Kidney glomerular epithelial cell (primary cell): ENCODE measurements around the gene RIPOR3.
"Not testable (repeated sequence)": the region's sequence is repeated elsewhere in the genome, so short reads cannot be mapped to it uniquely, and the experiment has no call there.

ENCODE experiments used
- DNase-seq: peaks from one replicate; lab custom pipeline; 2025; lab: John Stamatoyannopoulos, UW

The RIPOR3 gene

DNA sequence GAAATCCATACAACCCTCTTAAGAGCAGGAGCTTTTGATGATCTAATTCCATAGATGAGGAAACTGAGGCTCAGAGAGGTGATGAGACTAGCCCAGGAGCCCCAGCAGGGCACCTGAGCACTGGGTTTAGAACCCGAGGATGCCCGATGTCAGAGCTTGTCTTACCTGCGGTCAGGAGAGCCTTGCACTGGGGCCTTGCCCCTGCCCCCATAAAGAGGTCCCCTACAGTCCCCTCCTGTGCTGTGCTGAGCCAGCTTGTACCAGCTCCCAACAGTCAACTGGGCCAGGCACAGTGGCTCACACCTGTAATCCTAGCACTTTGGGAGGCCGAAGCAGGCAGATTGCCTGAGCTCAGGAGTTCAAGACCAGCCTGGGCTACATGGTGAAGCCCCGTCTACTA is 58.6 kb downstream of the RIPOR3 start:
- no peak for DNase-seq

DNA sequence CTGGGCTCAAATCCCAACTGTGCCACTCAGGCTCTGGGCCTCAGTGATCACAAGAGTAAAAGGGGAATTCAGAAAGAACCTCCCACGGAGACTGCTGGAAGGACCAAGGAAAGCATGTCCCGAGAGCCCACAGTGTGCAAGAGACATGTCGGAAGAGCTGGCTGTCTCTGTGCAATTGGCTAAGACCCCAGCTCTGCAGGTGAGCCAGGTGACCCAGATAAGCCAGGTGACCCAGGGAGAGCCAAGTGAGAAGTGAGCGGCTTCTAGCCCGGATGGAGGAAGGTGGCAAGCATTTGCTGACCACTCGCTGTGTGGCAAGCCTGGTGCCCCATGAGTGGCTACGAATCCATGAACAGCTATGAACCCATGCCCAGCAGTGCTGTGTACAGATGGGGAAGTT is 59.1 kb downstream of the RIPOR3 start:
- DNase-seq: no peak

DNA sequence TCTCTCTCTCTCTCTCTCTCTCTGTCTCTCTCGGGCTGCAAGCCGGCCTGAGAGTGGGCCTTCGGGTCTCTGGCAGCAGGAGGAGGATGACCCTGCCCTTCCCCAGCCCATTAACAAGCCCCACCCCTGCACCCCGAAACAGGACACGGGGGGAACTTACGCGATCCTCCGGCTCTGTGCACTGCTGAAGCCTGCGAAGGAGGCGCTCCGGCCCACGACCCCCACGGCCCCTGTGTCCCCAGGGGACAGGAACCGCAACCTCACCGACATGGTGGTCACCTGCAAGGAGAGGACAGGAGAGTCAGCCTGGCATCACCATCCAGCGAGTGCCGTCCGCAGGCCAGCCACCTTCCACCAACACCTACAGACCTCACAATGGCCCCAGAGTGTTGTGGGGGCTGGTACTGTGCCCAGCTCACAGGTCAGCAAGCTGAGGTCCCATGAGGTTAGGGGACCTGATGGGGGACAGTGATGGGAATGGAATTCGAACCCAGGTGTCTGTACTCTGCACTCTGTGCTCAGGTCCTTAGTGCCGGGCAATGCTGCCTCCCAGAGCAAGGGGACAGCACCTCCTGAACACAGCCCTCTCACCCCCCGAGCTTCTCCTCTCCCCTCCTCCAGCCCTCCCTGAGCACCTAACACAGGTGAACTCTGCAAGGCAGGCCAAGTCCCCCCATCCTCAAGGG is 60.6 kb downstream of the RIPOR3 start:
- no peak for DNase-seq

DNA sequence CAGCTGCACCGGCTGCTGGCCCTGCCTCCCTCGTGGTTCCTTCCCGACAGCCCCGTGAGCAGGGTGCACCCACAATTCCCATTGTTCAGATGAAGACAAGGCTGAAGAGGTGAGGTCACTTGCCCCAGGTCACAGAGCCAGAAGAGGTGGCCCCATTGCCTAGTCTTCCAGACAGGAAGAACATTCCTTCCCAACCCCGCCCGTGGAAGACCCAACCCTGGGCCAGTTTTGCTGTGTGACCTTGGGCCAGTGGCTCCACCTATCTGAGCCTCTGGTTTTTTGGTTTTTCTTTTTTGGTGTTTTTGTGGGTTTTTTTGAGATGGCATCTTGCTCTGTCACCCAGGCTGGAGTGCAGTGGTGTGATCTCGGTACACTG is 61.7 kb downstream of the RIPOR3 start:
- no peak for DNase-seq

DNA sequence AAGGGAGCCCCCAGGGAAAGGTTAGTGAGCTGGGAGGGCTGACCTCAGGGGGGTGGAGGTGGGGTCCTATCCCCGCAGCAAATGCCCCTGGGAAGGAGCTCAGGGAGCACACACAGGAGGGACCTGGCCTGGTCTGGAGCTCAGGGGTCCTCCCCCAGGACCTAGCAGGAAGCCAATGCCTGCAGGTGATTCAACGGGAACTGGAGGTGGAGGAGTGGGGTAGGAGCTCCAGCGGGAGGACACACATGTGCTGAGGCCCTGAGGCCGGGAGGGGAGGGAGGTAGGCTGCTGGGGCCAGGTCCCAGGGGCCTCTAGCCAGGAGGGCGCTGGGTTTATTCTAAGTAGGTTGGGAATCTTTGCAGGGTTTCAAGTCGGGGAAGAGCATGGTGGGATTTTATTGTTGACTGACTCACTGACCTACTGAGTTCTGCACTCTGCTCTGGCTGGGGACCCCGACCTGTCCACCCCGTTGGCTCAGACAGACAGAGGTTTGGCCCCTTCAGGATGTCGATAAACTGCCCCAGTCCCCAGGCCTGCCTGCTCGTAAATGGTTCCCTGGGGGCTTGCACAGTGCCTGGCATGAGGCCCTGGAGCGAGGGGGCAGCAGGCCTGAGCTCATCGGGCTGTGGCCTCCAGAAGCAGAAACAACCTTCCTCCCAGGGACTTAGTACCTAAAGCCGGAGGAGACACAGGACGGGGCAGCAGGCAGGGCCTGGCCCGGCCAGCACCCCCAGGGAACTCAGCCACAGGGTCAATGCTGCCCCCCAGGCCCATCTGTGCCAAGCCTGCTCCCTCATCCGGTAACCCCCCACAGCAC is 62.3 kb downstream of the RIPOR3 start:
- DNase-seq: no peak

DNA sequence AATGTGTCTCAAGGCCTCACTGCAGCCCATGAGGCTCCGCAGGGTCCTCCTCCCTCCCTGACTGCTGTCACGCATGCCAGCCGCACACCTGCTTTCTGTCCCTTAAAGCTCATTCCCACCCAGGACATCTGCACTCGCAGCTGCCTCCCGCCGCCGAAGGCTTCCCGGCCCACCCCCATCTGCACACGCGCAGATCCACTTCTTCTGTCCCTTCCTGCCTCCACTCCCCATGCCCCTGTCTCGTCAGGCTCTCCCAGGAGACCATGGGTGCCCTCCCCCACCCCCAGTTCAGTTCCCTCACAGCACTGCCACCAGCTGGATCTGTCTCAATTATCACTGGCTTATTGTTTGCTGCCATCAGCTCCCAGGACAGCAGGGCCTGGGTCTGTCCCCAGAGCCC is 63.0 kb downstream of the RIPOR3 start:
- no peak for DNase-seq

DNA sequence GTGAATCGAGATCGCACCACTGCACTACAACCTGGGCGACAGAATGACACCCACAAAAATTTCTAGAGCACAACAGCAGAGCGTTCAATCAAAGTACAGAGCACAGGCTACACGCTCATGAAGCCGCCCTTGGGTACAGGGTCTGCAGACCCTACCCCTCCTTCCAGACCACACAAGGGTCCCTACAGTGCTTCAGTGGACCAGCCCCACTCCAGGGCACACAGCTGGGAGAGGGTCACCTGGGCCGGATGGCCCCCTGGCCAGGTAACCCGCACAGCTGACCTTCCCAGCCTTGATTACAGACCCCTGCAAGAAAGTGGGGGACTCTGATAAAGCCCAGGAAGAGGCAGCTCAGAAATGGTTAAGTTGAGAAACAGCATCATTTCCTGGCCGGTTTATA is 63.6 kb downstream of the RIPOR3 start:
- DNase-seq: no peak

DNA sequence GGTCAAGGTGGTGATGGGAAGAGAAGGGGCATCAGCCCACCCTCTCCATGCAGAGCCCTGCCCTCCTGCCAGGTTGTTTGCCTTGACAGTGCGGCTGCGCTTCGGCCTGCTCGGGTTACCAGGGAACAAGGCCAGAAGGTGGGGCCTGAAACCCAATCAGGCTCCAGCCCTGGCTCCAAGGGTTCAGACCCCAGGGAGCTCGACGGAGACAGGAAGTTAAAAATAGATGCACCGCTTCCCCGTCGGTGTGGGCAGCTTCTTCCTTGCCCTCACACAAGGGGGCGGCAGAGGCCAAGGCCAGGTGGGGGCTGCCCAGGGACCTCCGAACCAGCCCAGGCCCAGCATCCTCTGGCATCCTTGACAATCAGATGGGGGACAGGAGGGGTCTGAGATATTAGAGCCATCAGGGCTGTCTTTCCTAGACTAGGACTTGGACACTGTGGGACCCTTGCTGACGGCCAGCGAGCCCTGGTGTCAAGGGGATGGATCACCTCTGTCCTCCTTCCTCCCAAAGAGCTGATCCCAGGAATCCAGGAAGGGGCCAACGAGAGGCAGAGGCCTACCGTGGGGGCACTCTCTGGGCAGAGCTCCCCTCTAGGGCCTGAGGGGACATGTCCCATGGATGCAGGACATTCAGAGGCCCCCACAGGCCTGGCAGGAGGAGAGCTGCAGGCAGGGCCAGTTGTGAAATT is 65.2 kb downstream of the RIPOR3 start:
- no peak for DNase-seq

DNA sequence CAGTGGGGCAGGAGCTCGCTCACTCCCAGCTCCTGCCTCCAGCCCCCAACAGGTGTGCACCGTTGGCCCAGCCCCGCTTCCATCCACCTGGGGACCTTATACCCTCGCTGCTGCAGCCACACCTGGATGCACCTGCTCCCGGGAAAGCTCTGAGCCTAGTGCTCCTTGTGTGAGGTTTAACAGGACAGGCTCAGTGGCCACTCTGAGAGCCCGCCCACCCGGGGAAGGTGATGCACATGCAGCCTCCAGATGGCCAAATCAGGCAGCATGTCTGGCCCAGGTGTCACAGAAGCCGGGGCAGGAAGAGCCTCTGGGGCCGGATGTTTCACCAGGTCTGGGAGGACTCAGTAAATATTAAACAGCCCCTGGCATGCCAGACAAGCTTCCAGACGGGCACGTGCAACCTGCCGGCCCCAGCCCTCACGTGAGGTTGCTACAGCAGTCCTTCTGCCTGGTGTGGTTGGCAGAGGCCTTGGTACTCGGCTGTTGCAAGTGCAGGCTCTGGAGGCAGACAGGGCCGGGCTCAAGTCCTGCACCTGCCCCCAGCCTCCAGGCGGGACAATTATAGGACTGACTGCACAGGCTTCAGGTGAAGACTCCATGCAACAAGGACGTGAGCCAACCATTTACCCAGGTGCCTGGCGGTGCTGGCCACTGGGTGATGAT is 66.9 kb downstream of the RIPOR3 start:
- DNase-seq: peak; percentile 40

DNA sequence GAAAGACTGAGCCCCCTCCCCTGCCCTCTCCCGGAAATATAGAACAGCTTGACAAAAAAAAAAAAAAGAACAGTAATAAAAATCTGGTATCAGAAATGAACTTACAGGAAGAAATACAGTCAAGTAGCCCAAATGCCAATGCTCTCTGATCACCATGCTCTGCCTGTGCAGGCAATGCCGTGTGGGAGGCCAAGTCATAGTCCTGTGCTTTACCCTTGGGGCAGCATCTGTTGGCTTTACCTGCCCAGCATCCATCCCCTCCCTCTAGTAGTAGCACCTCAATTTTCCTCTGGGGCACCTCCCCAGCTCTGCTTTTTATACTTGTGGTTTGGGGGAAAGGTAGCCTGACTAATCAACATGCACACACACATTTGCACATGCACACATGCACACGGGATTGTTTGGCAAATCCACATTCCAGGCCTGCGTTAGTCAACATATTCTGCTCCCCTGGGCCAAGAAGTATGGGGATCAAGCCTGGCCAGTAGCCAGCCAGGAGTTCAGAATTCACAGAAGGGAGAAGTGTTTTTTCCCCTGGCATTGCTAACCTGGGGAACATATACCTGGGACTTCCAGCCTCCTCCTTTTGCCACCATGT is 70.2 kb downstream of the RIPOR3 start:
- no peak for DNase-seq

DNA sequence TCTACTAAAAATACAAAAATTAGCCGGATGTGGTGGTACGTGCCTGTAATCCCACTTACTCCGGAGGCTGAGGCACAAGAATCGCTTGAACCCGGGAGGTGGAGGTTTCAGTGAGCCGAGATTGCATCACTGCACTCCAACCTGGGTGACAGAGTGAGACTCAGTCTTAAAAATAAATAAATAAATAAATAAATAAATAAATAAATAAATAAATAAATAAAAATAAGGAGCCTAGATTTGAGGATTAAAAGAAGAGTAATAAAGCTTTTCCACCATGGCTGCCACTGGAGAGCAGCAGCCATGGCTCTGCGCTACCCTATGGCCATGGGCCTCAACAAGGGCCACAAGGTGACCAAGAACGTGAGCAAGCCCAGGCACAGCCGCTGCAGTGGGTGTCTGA is 70.9 kb downstream of the RIPOR3 start:
- DNase-seq: not testable (repeated sequence)

DNA sequence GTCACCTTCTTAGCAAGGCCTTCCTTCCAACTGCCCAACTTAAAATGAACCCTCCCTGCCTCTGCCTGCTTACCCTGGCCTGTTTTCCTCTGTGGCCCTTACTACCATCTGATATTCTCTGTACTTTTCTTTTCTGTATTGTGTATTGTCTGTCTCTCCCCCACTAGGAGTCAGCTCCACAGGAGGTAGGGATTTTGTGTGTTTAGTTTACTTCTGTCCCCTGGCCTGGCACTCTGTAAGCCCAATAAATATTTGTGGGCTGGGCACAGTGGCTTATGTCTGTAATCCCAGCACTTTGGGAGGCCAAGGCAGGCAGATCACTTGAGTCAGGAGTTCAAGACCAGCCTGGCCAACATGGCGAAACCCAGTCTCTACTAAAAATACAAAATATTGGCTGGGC is 72.8 kb downstream of the RIPOR3 start:
- DNase-seq: no peak

DNA sequence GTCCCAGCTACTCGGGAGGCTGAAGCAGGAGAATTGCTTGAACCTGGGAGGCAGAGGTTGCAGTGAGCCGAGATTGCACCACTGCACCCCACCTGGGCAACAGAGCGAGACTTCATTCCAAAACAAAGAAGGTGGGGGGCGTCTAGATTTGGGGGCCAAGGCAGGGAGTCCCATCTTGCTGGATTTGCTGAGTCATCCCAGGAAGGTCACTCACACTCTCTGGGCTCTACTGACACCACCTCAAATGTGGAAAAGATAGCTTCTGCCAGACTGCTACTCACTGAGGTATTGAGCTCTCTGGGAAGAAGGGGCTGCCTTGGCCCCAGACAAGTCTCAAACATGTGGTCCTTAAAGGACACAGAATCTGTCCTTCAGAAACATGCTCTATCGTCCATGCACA is 74.3 kb downstream of the RIPOR3 start:
- DNase-seq: no peak

DNA sequence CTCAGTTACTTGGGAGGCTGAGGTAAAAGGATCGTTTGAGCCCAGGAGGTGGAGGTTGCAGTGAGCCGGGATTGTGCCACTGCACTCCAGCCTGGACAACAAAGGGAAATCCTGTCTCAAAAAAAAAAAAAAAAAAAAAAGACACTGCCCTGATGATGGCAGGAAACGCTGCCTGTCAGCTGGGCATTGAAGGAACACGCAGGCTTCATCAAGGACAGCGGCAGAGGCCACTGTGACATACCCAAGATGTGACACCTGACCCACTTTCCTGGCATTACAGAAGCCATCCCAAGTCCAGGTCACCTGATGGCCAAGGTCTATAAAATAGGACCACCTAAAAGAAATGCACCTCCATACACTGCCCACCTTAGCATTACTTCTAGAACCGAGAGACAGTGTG is 75.9 kb downstream of the RIPOR3 start:
- no peak for DNase-seq

DNA sequence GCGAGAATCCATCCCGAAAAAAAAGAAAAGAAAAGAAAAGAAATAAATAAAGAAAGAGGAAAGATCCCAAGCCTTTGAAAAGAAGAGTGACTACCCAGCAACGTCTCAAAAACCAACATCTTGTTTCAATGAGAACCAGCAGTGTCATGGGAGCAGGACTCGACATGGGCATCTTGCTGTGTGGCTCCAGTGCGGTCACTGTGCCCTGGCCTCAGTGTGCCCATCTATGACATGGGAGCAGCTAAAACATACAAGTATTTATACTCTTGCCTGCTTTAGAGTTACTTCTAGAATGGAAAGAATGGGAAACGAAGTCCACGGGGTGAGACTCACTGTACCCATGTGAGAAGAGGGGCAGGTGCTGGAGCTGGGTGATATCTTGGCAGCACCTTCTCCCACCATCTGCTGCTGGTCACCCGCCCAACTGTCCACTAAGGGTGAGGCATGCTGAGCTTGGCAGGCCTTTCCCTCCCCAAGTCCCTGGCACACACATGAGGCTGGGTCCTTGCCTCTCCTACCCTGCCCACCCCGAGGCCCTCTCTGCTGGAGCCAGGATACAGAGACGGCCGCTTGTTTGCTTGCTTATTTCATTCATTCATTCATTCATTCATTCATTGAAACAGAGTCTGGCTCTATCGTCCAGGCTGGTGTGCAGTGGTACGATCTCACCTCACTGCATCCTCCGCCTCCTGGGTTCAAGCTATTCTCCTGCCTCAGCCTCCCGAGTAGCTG is 77.7 kb downstream of the RIPOR3 start:
- DNase-seq: no peak

DNA sequence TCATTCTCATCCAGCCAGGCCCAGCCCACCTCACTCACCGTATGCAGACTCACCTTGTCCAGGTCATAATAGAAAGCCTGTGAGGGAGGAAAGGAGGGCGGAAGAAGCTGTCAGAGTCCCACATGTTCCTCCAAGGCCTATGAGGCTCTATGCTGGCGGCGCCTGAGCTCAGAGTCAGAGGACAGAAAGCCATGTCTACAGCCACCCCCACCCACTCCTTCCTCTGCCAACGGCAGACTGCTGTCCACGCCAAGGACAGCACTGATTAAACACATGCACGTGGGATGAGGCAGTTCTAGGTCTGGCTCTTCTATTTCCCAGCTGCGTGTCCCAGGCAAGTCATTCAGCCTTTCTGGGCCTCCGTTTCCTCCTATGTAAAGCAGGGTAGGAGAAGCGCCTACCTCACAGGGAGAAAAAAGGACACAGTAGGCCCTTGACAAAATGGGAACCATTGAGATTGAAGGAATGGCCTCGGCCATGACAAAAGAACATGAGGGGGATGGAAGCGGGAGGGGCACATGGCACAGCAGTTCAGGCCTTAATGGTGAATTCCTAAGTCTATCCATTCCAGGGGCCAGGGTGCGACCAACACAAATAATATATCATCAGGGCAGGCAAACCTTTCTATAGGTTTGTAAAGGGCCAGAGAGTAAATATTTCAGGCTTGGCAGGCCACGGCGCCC is 80.1 kb downstream of the RIPOR3 start:
- DNase-seq: no peak

DNA sequence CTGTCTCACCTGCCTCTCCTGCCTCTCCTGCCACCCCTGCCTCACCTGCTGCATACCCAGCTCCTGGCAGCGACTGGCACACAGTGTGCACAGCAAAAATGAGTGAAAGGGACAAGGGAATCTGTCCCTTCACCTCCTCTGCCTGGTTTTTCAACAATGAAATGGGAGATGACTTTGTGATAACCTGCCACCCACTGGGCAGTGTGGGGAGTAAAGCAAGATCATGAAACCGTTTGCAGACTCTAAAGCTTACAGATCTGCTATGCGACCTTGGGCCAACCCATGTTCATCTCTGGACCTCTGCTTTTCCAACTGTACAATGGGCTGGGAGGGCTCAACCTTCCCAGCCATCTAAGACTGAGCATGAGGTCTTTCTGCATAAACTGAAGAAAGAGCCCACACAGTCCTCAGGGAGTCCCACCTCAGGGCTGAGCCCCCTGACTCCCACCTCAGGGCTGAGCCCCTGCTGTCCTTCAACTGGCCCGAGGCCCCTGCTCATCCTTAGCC is 81.1 kb downstream of the RIPOR3 start:
- DNase-seq: no peak

DNA sequence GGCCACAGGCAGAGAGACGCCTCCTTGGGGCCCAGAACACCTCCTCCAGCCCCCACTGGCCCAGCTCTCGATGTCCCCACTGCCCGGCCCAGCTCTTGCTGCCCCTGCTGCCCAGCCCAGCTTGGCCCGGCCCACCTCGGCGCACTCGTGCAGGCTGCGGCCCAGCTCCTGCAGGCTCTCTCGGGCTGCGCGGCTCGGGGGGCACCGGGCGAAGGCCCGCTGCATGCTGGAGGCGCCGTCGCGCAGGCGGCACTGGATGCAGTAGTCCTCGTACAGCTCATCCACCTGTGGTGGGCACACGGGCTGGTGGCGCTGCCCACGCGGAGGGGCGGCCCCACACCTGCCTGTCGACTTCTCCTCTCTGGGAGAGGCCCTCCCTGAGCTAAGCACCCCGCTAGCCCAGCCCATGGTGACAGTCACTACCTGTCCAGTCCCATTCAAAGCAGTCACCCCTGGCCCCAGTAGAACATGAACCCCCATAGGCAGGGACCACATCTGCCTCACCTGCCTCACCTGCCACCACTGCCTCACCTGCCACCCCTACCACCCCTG is 81.8 kb downstream of the RIPOR3 start:
- DNase-seq: no peak

DNA sequence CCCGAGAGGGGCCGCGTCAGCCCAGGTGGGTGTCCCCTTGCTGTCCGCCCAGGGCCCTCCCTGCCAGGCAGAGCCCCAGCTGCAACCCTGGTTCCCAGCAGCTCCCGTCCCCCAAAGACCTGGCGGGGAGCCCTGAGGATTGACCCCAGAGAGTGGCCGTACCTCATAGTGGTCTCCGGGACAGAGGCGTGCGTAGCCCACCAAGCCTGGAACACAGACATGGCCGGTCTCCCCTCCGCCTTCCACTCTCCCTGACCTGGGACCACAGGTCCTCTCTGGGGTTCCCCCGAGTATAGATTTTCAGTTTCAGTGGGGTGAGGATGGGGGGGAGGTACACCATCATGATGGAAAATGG is 82.6 kb downstream of the RIPOR3 start:
- no peak for DNase-seq
